GM12874 (cell line): Measurements from ENCODE around the gene OR7C2.

Experiments
- CTCF ChIP-seq: IDR thresholded peaks from 2 replicates; pipeline ENCODE4 v1.5.1; 2011; ENCODE audit warnings: low read depth, mild to moderate bottlenecking, control low read depth, low read length, moderate library complexity; ENCODE audit not compliant: insufficient read depth

The OR7C2 gene

GRCh38 chr19:14959263-14959662 is 18.0 kb downstream of the OR7C2 start:
- no peak for TF ChIP-seq CTCF

- no peak for TF ChIP-seq CTCF
Measured at GRCh38 chr19:14961956-14962685, 20.8 kb downstream of the OR7C2 start.

- TF ChIP-seq CTCF: no peak
Measured at GRCh38 chr19:14968247-14968646, 27.0 kb downstream of the OR7C2 start.

- no peak for TF ChIP-seq CTCF
Measured at GRCh38 chr19:14971474-14971873, 30.2 kb downstream of the OR7C2 start.

GRCh38 chr19:14972676-14973075 is 31.4 kb downstream of the OR7C2 start:
- TF ChIP-seq CTCF: no peak

GRCh38 chr19:14974488-14974887 is 33.2 kb downstream of the OR7C2 start:
- TF ChIP-seq CTCF: no peak

GRCh38 chr19:14977128-14977527 is 35.8 kb downstream of the OR7C2 start:
- no peak for TF ChIP-seq CTCF
